Endometrial microvascular endothelial cells (primary cell): Measurements from ENCODE around the gene CAAP1. TPM values are rescaled to one million over a fixed set of nuclear protein-coding genes. Genes with fewer than 3 reads are reported as not detected.
"Not testable (repeated sequence)": the region's sequence is repeated elsewhere in the genome, so short reads cannot be mapped to it uniquely, and the experiment has no call there.

Experiments used
- in situ Hi-C: cut with HindIII; loops from 2 replicates; pipeline ENCODE4 v1.10.0; 2017; ENCODE audit warnings: low sequenced_read_pairs, low pct_unique_long_range_greater_than_20kb; ENCODE audit errors: inconsistent ontology term
- total RNA-seq: library from RNA; depleted of rRNA; stranded (reverse); fragments of >200 nt; gene quantifications from one replicate; pipeline ENCODE4 v1.2.3, GENCODE V29; 2015; ENCODE audit errors: inconsistent ontology term

Gene CAAP1, protein sequence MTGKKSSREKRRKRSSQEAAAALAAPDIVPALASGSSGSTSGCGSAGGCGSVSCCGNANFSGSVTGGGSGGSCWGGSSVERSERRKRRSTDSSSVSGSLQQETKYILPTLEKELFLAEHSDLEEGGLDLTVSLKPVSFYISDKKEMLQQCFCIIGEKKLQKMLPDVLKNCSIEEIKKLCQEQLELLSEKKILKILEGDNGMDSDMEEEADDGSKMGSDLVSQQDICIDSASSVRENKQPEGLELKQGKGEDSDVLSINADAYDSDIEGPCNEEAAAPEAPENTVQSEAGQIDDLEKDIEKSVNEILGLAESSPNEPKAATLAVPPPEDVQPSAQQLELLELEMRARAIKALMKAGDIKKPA
- 14.9 TPM for total RNA-seq

DNA sequence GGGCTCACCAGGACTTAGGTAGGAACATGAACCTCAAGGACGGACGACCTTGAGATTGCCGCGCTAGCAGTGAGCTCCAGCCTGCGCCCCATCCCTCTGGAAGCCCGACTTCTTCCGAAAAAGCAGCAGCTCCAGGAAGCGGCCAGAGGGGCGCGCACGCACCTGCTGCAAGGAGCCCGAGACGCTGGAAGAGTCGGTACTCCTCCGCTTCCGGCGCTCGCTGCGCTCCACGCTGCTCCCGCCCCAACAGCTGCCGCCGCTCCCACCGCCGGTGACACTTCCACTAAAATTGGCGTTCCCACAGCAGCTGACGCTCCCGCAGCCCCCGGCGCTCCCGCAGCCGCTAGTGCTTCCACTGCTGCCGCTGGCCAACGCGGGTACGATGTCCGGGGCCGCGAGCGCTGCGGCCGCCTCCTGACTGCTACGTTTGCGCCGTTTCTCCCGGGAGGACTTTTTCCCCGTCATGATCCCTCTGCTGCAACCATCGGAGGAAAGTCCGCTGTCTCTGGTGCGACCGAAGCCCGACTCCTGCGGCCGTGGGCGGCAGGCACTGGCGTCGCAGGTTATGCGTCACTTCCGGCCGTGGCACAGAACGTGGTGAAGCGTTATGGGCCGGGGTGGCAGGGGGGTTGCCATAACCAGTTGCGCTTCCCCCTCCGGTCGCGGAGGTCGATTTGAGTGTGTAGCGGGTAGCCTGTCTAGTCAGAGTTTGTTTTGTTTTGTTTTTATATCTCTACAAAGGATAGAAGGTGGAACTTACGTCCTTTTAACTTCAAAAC is at the start of gene CAAP1:
Gene CAAP1, minus strand, starts transcription at position 552 of the 779 bp plus-strand sequence. Its CDS starts 87 bp downstream, at position 465.
- in situ Hi-C loops, result no loop called here

DNA sequence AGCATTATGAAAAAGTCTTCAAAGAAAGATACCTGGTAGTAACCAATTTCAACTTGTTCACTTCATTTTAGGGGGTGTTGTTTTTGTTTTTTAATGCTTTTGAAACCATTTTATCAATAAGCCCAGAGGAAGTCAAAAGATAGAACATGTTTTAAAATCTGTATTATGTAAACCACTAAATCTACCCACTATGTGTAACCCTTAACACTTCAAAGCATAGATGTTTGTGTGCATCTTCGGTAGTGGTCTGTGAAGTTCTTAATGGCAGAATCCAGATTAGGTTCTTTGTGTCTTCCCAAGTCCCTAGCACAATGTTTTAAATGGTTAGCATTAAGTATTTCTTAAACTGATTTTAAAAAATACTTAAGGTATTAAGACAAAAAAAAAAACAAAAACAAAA is 48.2 kb upstream of the CAAP1 start:
- in situ Hi-C loops, result no loop called here

DNA sequence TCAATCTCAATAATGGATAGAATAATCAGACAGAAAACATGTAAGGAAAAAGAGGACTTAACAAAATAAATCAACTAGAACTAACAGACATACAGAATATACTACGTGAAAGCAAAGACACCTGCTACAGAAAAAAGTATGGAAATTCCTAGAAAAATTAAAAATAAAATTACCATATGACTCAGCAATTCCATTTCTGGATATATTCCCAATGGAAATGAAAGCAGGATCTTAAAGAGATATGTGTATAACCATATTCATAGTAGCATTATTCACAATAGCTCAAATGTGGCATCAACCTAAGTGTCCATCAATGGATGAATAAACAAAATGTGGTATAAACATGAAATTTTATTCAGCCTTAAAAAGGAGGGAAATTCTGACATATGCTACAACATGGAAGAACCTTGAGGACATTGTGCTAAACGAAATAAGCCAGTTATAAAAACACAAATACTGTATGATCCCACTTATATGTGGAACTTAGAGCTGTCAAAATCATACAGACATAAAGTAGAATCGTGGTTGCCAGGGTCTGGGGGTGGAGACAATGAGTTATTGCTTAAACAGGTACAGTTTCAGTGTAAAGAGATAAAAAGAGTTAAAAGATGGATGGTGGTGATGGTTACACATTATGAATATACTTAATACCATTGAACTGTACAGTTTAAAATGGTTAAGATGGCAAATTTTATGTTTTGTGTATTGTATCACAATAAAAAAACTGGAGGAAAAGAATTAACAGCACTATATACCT is 47.5 kb upstream of the CAAP1 start:
- in situ Hi-C loops, result no loop called here

DNA sequence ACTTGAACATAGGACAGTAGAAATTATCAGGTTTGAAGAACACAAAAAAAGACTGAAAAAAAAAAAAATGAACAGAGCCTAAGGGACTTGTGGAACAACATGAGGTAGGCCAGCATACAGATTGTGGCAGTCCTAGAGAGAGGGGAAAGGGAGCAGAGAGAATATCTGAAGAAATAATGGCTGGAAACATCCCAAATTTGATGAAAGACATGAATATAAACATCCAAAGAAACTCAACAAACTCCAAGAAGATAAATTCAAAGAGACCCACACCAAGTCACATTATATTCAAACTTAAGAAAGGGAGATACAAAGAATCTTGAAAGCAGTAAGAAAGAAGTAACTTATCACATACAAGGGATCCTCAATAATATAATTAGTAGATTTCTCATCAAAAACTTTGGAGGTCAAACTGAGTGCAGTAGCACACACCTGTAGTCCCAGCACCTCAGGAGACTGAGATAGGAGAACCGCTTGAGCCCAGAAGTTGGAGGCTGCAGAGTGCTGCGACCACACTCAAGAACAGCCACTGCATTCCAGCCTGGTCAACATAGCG is 45.3 kb upstream of the CAAP1 start:
- in situ Hi-C loops, result no loop called here

DNA sequence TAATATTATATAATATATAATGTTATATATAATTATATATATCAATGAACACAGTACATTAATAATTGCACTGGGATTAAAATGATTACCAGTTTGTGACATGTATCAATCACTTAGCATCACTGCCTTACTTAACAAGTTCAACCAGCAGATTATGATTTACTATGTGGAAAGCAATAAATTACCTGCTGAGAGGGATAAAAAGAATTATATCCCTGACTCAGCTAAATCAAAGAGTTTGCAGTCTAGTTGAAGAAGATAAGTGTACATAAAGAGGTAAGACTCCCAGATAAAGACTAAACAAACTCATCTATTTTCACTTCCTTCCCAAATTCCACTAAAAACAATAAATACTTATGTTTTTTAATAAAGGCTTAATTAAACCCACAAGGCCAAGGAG is 43.2 kb upstream of the CAAP1 start:
- in situ Hi-C loops, result no loop called here

DNA sequence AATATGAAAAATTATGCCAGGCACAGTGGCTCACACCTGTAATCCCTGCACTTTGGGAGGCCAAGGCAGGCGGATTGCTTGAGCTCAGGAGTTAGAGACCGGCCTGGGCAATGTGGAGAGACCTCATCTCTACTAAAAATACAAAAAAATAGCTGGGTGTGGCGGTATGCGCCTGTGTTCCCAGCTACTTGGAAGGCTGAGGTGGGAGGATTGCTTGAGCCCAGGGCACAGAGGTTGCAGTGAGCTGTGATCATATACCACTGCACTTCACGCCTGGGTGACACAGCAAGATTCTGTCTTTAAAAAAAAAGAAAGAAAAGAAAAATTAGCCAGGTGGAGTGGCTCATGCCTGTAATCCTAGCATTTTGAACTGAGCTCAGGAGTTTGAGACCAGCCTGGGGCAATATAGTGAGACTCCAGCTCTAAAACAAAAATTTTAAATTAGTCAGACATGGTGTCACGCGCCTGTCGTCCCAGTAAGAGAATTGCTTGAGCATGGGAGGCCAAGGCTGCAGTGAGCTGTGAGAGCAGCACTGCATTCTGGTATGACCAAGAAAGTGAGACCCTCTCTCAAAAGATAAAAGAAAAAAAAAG is 36.4 kb upstream of the CAAP1 start:
- in situ Hi-C loops, result no loop called here

DNA sequence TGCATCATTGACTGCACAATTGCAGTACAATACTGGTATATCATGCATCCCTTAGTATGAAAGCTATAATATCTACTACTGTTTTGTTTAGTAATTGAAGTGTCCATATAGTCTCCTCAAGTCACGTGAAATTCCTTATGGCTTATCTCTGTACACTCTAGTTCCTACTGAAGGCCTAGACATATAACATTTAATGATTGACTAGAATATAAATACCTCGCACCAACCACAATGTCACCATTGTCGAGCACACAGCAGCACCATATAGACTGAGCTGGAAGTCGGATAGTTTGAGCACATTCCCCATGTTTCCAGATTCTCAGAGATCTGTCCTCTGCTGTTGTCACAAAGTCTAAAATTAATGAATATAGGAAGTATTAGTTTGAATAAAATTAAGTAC is 33.0 kb upstream of the CAAP1 start:
- in situ Hi-C loops, result no loop called here

DNA sequence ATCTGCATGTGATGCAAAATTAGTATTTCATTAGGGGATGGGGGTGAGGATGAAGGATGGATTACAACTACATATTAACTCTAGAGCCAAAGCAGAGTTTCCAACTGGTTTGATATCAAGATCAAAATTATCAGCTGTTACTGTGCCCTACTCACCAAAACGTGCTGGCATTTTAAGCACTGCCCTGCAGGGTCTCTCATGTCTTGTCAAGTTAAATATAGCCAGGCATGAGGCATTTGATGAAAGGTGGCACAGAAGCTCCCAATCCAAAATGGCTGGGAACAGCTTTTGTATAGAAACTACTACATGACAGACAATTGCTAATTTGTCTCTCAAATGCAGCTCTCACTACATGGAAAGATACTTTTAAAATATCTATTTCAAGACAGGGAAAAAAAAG is 27.1 kb upstream of the CAAP1 start:
- in situ Hi-C loops, result no loop called here

DNA sequence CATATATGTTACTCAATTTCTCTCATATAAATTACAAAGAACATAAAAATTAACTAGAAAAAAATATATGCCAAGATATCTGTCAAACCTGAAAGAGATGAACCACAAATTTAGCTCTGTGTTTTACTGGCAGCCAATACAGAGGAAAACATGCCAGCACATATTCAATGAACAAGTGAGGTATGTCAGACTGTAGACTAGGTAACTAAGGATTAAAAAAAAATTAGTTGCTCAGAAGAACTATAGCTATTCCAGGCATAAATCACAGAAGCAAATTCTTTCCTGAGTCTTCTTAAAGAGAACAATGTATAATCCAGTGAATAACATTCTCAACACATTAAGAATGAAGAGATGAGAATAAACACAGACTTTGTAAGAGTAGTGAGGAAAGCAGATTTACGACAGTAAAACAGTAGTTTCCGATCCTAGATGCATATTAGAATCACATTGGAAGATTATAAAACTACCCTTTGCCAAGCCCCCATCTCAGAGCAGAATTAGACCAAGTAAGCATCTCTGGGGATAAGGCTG is 20.6 kb upstream of the CAAP1 start:
- in situ Hi-C loops, result no loop called here

DNA sequence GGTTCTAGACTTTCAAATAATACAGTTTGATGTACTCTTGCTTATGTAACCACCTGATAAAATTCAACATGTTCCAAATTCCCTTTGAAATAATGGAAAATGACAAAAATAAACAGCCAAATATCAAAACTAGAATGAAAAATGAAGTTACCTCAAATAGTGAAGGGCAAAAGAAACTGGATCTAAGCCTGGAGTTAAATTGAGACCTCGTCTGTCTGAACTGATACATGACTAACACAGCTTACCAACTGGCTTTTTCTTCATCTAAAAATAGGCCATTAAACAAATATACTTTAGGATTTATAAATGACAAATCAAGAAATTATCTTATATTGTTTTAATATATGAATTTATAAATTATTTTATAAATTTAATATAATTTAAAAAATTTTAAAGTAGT is 12.1 kb upstream of the CAAP1 start:
- in situ Hi-C loops, result no loop called here

DNA sequence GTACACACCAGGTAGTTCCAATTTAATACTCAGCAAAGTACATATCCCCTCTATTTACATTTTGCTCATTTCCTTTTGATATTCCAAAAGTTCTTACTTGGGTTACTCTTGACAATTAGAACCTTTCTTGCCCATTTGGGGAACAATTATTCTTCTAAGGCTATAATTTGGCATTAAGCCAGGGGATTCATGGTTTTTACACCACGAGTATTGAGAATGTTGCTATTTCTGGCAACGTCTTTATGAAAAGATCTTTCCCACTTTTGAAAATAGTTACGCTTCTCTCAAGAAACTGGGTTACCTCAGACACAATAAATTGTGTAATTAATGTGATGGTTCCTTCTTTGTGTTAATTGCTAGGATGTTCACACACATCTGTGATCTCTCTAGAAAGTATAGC is 11.5 kb upstream of the CAAP1 start:
- in situ Hi-C loops, result no loop called here

DNA sequence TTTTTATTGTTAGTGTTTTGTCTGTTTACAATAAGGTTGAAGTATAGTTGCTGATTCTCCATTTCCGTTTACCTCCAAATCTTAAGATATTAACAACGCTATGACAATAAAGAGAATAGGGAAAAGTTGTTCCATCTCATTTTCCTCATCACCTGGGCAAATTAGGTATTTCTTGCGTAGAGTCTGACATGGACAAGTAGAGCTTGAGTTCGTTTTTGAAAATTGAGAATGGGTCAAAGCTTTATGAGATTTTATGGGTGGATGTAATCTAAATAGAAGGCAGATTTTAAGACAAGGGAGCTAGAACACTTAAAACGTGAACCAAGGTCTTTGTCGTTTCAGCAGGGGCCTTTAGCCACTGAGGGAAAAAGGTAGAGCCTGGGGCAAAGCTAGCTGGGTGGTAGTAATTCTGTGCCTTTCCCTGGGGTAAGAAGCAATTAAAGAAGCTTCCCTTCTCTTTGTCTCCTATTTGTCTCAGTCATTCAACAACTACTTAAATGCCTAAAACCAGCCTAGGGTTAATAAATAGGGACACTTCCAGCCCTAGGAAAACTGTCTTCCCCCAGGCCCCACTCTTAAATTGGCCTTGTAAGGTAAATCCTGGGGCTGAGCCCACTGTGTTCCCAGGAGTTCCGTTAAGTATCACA is 551 bp upstream of the CAAP1 start:
- in situ Hi-C loops, result no loop called here

DNA sequence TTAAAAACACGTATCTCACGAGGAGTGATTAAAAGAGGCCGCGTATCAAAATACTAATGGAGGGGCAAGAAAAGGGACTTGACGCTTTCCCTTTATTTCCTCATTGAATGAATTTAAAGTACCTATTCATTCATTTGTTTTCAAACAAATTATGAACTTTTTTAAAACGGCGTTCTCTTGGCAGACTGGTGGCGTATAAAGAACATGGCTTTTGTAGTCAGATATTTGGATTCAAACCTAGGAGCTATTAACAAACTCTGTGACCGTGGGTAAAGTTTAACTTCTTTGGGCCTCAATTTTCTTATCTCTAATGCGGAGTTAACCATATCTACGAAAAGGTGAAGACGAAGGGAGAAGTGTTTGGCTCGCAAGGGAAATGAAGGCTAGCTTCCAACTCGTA is 876 bp downstream of the CAAP1 start:
- in situ Hi-C loops, result no loop called here

DNA sequence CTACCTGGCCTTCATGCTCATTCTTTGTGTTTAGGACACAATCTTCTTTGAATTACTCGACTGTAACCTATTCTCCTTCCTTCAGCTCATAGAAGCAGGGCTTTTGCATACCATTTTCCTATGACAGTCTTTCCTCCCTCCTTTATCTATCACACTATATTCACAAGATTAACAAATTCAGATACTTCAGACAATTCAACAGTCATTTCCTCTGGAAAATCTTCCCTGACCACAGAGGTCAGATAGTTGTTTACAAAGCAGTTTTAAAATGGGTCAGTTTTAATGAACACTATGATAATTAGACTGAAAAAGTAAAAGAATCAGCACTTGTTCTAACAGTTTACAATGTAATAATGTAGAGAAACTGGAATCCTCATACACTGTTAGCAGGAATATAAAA is 4.3 kb downstream of the CAAP1 start:
- in situ Hi-C loops, result no loop called here

DNA sequence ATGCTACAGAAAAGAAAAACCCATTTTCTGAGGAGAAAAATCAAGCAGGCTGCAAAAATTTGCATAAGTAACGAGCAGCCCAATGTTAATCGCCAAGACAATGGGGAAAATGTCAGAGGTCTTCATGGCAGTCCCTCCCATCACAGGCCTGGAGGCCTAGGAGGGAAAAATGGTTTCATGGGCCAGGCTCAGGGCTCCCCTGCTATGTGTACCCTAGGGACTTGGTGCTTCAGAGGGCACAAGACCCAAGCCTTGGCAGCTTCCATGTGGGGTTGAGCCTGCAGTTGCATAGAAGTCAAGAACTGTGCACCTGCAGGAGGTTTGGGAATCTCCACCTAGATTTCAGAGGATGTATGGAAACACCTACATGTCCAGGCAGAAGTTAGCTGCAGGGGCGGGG is 10.4 kb downstream of the CAAP1 start:
- in situ Hi-C loops, result no loop called here

DNA sequence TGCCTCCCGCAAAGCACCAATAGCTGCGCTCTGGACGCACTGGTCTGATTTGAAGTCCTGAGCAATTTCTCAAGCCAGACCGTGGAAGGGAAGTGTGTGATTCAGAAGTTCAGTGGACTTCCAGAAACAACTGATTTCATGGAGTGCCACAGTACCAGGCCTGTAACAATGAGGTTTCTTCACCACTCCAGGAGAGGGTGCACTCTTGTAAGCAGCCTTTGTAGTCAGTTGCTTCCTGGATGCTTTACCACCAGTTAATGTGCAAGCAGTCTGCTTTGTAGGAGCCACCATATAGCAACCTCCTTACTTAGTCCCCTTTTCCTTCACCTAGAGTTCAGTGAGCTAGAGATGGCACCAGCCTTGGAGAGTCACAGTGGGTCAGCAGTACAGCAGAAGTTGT is 12.3 kb downstream of the CAAP1 start:
- in situ Hi-C loops, result no loop called here

DNA sequence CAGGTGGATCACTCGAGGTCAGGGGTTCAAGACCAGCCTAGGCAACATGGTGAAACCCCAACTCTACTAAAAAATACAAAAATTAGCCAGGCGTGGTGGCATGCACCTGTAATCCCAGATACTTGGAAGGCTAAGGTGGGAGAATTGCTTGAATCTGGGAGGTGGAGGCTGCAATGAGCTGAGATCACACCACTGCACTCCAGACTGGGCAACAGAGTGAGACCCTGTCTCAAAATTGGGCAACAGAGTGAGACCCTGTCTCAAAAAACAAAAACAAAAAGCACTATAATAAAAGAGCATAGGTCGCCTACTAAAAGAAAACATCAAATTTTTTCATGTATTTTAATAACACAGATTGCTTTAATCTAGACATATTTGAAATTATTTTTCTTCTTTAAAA is 17.4 kb downstream of the CAAP1 start:
- in situ Hi-C loops, result not testable (repeated sequence)

DNA sequence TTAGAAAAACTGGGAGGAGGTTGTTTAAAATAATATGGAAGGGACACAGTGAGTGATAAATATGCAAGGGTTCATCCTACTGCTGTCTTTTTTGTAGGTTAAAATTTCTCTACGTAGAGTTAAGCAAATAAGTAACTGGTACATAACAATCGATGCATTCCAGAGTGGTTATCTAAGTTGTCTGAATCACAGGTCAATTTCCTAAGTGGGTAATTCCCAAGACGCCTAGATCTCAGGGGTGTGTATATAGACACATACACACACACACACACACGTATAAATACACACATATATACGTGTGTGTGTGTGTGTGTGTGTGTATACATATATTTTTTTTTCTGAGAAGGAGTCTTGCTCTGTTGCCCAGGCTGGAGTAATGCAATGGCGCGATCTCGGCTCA is 22.3 kb downstream of the CAAP1 start:
- in situ Hi-C loops, result no loop called here
